ENCODE data around the gene UNC5CL.

- TF ChIP-seq CREB1 (CRISPR knock-in tag; IDR thresholded peaks at IDR 0.05; ENCODE audit: low read depth) (no peak), POLR2AphosphoS5 (IDR thresholded peaks at IDR 0.05; ENCODE audit: low read depth) (no peak), STAT1 (IDR thresholded peaks at IDR 0.05; ENCODE audit: unreplicated experiment) (no peak), EZH2phosphoT487 (IDR thresholded peaks at IDR 0.05; ENCODE audit: unreplicated experiment) (no peak), ZNF114 (CRISPR knock-in tag; IDR thresholded peaks at IDR 0.05) (no peak), REST (IDR thresholded peaks at IDR 0.05; ENCODE audit: unreplicated experiment) (no peak), EZH2 (IDR thresholded peaks at IDR 0.05; ENCODE audit: low read depth, unreplicated experiment) (no peak)
- TF ChIP-seq, protein P1, sequence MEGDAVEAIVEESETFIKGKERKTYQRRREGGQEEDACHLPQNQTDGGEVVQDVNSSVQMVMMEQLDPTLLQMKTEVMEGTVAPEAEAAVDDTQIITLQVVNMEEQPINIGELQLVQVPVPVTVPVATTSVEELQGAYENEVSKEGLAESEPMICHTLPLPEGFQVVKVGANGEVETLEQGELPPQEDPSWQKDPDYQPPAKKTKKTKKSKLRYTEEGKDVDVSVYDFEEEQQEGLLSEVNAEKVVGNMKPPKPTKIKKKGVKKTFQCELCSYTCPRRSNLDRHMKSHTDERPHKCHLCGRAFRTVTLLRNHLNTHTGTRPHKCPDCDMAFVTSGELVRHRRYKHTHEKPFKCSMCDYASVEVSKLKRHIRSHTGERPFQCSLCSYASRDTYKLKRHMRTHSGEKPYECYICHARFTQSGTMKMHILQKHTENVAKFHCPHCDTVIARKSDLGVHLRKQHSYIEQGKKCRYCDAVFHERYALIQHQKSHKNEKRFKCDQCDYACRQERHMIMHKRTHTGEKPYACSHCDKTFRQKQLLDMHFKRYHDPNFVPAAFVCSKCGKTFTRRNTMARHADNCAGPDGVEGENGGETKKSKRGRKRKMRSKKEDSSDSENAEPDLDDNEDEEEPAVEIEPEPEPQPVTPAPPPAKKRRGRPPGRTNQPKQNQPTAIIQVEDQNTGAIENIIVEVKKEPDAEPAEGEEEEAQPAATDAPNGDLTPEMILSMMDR (conservative IDR thresholded peaks at IDR 0.05; ENCODE audit: low read depth in 2 of 2), result no peak
These were observed 11.5 kb upstream of the UNC5CL start for GRCh38 chr6:41050536-41050935.

All from GM23338 (cell line).